HL-60 (cell line): ENCODE data around the gene IL12RB1.

Source experiments
- DNase-seq, 2 experiments: peaks; one replicate each; pipeline ENCODE4 v3.0.0-alpha.2; 2010 to 2020; ENCODE audit warnings: low read depth in 1 of 2, low spot score in 1 of 2
- H3K27ac ChIP-seq: fragments of 250-450 bp; sonication (Bioruptor Pico); replicated peaks from 2 replicates; pipeline ENCODE4 v1.5.1; 2020; ENCODE audit warnings: mild to moderate bottlenecking, moderate library complexity
- H3K27me3 ChIP-seq: fragments of 250-450 bp; sonication (Bioruptor Pico); 2 replicates; pipeline ENCODE4 v1.5.1; 2021; ENCODE audit warnings: mild to moderate bottlenecking, moderate library complexity; ENCODE audit not compliant: insufficient read depth, poor library complexity, severe bottlenecking
- H3K4me3 ChIP-seq: replicated peaks from 2 replicates; pipeline ENCODE4 v1.5.1; 2011; ENCODE audit warnings: mild to moderate bottlenecking, control low read depth, low read length; ENCODE audit not compliant: insufficient read depth
- CTCF ChIP-seq: IDR thresholded peaks from one replicate; pipeline ENCODE4 v1.5.1; 2011; ENCODE audit warnings: low read length, control low read depth, inconsistent platforms; ENCODE audit not compliant: insufficient read depth
- GABPA ChIP-seq: IDR thresholded peaks from 2 replicates; pipeline ENCODE4 v1.6.1; 2012; ENCODE audit warnings: low read depth
- POLR2AphosphoS5 ChIP-seq: IDR thresholded peaks from 2 replicates; pipeline ENCODE4 v1.6.1; 2012; ENCODE audit warnings: low read depth
- SPI1 ChIP-seq: IDR thresholded peaks from 2 replicates; pipeline ENCODE4 v1.6.1; 2012; ENCODE audit warnings: low read depth, mild to moderate bottlenecking, borderline replicate concordance
- TF ChIP-seq, protein P1 (sequence below): IDR thresholded peaks from 2 replicates; pipeline ENCODE4 v1.6.1; 2012; ENCODE audit warnings: low read depth; ENCODE audit not compliant: insufficient replicate concordance

The IL12RB1 gene

DNA sequence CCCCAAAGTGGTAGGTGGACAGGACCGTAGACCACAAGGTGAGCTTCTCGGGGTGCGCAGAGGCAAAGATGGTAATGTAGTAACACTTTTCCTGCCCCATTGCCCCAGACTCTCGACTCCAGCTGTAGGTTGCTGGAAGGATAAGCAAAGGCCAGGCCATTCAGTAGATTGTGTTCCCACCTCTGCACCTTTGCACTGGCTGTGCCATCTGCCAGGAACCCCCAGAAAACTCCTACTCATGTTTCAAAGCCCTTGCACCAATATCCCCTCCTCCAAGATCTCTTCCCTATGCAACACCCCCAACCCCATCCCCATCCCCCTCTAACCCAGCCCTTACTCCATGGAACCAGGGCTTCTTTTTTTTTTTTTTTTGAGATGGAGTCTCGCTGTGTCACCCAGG lies 18.3 kb downstream of the IL12RB1 start:
- no peak for DNase-seq
- H3K27ac ChIP-seq = no peak overlapping the region
- H3K27me3 ChIP-seq = no peaks in the 10 kb centered on the region
- TF ChIP-seq GABPA = no peak
- TF ChIP-seq, protein P1, sequence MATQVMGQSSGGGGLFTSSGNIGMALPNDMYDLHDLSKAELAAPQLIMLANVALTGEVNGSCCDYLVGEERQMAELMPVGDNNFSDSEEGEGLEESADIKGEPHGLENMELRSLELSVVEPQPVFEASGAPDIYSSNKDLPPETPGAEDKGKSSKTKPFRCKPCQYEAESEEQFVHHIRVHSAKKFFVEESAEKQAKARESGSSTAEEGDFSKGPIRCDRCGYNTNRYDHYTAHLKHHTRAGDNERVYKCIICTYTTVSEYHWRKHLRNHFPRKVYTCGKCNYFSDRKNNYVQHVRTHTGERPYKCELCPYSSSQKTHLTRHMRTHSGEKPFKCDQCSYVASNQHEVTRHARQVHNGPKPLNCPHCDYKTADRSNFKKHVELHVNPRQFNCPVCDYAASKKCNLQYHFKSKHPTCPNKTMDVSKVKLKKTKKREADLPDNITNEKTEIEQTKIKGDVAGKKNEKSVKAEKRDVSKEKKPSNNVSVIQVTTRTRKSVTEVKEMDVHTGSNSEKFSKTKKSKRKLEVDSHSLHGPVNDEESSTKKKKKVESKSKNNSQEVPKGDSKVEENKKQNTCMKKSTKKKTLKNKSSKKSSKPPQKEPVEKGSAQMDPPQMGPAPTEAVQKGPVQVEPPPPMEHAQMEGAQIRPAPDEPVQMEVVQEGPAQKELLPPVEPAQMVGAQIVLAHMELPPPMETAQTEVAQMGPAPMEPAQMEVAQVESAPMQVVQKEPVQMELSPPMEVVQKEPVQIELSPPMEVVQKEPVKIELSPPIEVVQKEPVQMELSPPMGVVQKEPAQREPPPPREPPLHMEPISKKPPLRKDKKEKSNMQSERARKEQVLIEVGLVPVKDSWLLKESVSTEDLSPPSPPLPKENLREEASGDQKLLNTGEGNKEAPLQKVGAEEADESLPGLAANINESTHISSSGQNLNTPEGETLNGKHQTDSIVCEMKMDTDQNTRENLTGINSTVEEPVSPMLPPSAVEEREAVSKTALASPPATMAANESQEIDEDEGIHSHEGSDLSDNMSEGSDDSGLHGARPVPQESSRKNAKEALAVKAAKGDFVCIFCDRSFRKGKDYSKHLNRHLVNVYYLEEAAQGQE = no peak
- TF ChIP-seq POLR2AphosphoS5 = no peak
- no peak for TF ChIP-seq SPI1
- no peak for TF ChIP-seq CTCF
- no peak overlapping the region for H3K4me3 ChIP-seq

DNA sequence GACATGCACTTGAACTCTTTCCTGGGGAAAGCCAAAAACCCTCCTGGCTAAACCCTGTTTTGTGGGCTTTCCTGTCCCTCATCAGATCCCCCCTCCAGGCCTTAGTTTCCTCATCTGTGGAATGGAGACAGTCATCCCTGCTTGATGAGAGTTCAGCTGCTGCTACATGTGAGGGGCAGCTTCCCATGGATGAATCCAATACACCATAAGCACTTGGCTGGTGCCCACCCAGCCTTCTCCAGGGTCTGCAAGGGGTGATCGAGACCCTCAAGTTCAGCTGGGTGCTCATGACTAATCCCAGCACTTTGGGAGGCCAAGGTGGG lies 21.6 kb downstream of the IL12RB1 start:
- Histone ChIP-seq H3K27me3 (no peaks in the 10 kb centered on the region), H3K4me3 (no peak overlapping the region), H3K27ac (no peak overlapping the region)
- DNase-seq = no peak
- no peak for TF ChIP-seq GABPA
- TF ChIP-seq POLR2AphosphoS5 = no peak
- no peak for TF ChIP-seq CTCF
- TF ChIP-seq, protein P1 = no peak
- no peak for TF ChIP-seq SPI1

DNA sequence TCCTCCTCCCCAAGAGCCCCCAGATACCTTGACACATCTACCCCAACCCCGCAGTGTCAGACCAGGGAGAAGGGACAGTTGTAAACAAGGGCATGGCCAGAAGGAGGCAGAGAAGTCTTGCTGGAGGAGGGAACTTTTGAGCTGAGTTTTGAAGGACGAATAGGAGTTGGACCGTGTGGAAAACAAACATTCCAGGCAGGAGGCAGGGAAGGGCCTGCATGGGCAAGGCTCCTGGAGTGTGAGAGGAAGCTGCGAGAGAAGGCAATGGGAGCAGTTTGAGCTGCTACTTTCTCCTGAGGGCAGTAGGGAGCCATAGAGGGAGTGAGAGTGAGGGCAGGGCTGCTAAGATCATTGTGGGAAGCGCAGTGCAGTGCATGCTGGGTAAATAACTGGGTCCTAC lies 23.3 kb downstream of the IL12RB1 start:
- no peak overlapping the region for H3K27ac ChIP-seq
- no peak for TF ChIP-seq POLR2AphosphoS5
- peak; percentile 45 for TF ChIP-seq CTCF
- no peak overlapping the region for H3K4me3 ChIP-seq
- no peaks in the 10 kb centered on the region for H3K27me3 ChIP-seq
- peak in 1 of 2 experiments; percentile 53 for DNase-seq

DNA sequence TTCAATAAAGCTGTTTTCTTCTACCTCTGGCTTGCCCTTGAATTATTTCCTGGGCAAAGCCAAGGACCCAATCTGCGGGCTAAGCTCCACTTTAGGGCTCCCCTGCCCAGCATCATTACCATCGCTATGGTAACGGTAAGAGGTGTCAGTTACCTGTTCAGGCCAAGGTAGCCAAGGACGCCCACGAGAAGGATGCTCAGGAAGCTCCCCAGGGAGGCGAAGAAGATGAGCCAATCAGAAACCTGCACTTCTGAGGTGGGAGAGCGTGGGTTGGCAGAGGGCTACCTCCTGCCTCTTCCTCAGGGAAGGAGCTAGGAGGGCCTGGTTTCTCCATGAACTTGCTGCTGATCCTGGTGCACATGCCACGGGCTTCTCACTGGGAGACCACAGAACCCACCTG lies 24.7 kb downstream of the IL12RB1 start:
- Histone ChIP-seq H3K27me3 (no peaks in the 10 kb centered on the region), H3K27ac (no peak overlapping the region), H3K4me3 (no peak overlapping the region)
- no peak for DNase-seq
- TF ChIP-seq GABPA (no peak), SPI1 (no peak), CTCF (no peak), POLR2AphosphoS5 (no peak)
- TF ChIP-seq, protein P1 = no peak
